Spleen (tissue), 7 donors: Measurements from ENCODE around the gene TNXB.

Experiments
- POLR2A ChIP-seq, 3 donors: fragments of 450-650 bp; IDR thresholded peaks; one replicate each; pipeline ENCODE4 v1.5.1; 2017; ENCODE audit warnings: antibody characterized with exemption in 3 of 3, mild to moderate bottlenecking in 1 of 3
- TF ChIP-seq, protein P1 (sequence below), 11 experiments: fragments of 200-600 bp in 7 of 11; fragments of 450-650 bp in 4 of 11; sonication (generic) in 4 of 11; IDR thresholded peaks in 8 of 11; conservative IDR thresholded peaks in 3 of 11; 1 replicate in 7 of 11; 2 replicates in 4 of 11; pipeline versions ENCODE4 v1.4.0 to v1.8.0; 2016 to 2021; ENCODE audit warnings: antibody characterized with exemption in 11 of 11, inconsistent platforms in 4 of 11, mild to moderate bottlenecking in 1 of 11
- donor health status: DM: no; HTN: no; CAD: no; lungs with moderate emphysema.
- donor health status: DM: no; HTN: no; CAD: no.
- donor health status: DM: no; HTN: no; CAD: no.

DNA sequence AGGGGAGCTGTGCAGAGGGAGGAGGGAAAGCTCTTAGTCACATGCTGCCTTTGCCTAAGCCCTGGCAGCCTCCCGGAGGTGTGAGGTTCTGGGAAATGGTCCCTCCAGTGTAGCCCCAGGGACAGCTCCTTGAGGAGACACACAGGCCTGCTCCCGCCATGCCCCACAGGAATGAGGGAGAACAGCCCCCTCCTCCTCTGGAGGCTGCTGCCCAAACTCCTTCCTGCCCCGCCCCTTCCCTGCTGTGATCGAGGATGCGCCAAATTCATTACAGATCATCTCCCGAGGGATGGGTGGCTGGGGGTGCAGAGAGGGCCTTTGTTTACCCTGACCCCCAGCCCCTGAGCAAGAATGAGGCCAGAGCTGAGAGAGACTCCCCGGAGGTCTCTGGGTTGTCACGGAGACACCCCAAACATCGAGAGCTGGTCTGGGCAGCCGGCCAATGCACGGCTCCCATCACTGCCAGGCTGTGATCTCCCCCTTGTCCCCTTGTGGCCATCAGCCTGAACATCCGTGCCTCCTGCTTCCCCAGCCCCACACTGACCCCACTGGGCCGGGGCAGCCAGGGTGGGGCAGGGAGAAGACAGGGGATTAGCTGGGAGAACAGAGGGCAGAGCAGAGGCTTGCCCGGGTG is 62.6 kb downstream of the TNXB start:
- TF ChIP-seq, protein P1, sequence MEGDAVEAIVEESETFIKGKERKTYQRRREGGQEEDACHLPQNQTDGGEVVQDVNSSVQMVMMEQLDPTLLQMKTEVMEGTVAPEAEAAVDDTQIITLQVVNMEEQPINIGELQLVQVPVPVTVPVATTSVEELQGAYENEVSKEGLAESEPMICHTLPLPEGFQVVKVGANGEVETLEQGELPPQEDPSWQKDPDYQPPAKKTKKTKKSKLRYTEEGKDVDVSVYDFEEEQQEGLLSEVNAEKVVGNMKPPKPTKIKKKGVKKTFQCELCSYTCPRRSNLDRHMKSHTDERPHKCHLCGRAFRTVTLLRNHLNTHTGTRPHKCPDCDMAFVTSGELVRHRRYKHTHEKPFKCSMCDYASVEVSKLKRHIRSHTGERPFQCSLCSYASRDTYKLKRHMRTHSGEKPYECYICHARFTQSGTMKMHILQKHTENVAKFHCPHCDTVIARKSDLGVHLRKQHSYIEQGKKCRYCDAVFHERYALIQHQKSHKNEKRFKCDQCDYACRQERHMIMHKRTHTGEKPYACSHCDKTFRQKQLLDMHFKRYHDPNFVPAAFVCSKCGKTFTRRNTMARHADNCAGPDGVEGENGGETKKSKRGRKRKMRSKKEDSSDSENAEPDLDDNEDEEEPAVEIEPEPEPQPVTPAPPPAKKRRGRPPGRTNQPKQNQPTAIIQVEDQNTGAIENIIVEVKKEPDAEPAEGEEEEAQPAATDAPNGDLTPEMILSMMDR (IDR thresholded peaks at IDR 0.05 in 8 of 11, conservative IDR thresholded peaks at IDR 0.05 in 3 of 11), result no peak
- no peak for TF ChIP-seq POLR2A (IDR thresholded peaks at IDR 0.05)
